Mucosa of descending colon (tissue), 3 donors: ENCODE results near the gene DAW1. TPM values are rescaled to one million over a fixed set of nuclear protein-coding genes. Genes with fewer than 3 reads are reported as not detected.

Experiments used
- ATAC-seq: fragments of 200-7000 bp; cut with Tn5 transposase; one replicate; pipeline ENCODE4 v1.9.1; 2020; ENCODE audit warnings: mild to moderate bottlenecking, moderate library complexity
- DNase-seq, 3 donors: peaks; one replicate each; pipeline ENCODE4 v3.0.0-alpha.2; 2020
- H3K36me3 ChIP-seq: fragments of 200-600 bp; one replicate; pipeline ENCODE4 v1.8.0; 2021; ENCODE audit warnings: low read depth, mild to moderate bottlenecking
- H3K4me1 ChIP-seq: fragments of 200-600 bp; one replicate; pipeline ENCODE4 v1.8.0; 2021; ENCODE audit warnings: low read depth, mild to moderate bottlenecking
- H3K4me3 ChIP-seq: fragments of 200-600 bp; one replicate; pipeline ENCODE4 v1.8.0; 2021; ENCODE audit warnings: mild to moderate bottlenecking
- H3K9me3 ChIP-seq: fragments of 200-600 bp; one replicate; pipeline ENCODE4 v1.8.0; 2021; ENCODE audit warnings: mild to moderate bottlenecking
- intact Hi-C, 2 donors: fragments of 100-400 bp; cut with DNase I in 1 of 2; cut with micrococcal nuclease in 1 of 2; formaldehyde crosslinking; loops; one replicate each; pipeline versions ENCODE4 v1.11.0 to v1.11.1; 2022; cut with DNase I, micrococcal nuclease
- total RNA-seq, 3 donors: library from RNA; stranded (reverse); fragmentation: NEBNext Ultra II Directional in 2 of 3; extraction: Animal tissue kit (Norgen Biotek cat#: 25700) in 2 of 3; gene quantifications; one replicate each; pipeline versions ENCODE4 v1.2.1 to v1.2.4, GENCODE V29; 2021 to 2023
- TF ChIP-seq, protein P1 (sequence below): fragments of 200-600 bp; IDR thresholded peaks from one replicate; pipeline ENCODE4 v1.8.0; 2022; ENCODE audit warnings: antibody characterized with exemption, mild to moderate bottlenecking
- donor health status: DM: no; HTN: no; CAD: no; lungs with moderate emphysema.
- donor health status: DM: no; HTN: no; CAD: no.
- donor health status: DM: no; HTN: yes; CAD: no.

The DAW1 gene
- total RNA-seq, 3 donors from 2014 or later: not detected

GRCh38 chr2:227881866-227882517 lies 10.6 kb downstream of the DAW1 start:
- no peak for DNase-seq
- TF ChIP-seq, protein P1, sequence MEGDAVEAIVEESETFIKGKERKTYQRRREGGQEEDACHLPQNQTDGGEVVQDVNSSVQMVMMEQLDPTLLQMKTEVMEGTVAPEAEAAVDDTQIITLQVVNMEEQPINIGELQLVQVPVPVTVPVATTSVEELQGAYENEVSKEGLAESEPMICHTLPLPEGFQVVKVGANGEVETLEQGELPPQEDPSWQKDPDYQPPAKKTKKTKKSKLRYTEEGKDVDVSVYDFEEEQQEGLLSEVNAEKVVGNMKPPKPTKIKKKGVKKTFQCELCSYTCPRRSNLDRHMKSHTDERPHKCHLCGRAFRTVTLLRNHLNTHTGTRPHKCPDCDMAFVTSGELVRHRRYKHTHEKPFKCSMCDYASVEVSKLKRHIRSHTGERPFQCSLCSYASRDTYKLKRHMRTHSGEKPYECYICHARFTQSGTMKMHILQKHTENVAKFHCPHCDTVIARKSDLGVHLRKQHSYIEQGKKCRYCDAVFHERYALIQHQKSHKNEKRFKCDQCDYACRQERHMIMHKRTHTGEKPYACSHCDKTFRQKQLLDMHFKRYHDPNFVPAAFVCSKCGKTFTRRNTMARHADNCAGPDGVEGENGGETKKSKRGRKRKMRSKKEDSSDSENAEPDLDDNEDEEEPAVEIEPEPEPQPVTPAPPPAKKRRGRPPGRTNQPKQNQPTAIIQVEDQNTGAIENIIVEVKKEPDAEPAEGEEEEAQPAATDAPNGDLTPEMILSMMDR: no peak
- peak; percentile 17 for ATAC-seq
- Histone ChIP-seq H3K36me3 (no peaks in the 10 kb centered on the region), H3K4me1 (peaks cover 10% of the 10 kb centered on the region), H3K9me3 (no peaks in the 10 kb centered on the region), H3K4me3 (no peak overlapping the region)
- intact Hi-C loops: loop anchor here in 1 of 2 donors (10.0 kb wide), 1 partner anchor 217 kb away; the partner anchor contains the start of gene SCYGR5

GRCh38 chr2:227884511-227884947 lies 13.1 kb downstream of the DAW1 start:
- ATAC-seq: peak; percentile 98
- intact Hi-C loops: loop anchor here in 1 of 2 donors (10.0 kb wide), 1 partner anchor 220 kb away; the partner anchor contains the start of gene SCYGR5

DNA sequence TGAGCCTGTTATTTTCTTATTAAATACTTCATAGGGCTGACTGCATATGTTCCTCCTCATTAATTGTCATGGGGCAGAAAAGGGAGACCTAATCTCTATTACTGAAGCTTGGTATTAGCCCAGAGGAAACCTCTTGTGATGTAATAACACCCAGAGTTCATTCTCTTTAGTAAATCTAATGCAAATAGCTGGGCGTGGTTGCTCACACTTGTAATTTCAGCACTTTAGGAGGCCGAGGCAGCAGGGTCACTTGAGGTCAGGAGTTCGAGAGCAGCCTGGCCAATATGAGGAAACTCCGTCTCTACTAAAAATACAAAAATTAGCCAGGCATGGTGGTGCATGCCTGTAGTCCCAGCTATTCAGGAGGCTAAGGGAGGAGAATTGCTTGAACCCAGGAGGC lies 14.7 kb downstream of the DAW1 start:
- DNase-seq: no peak
- H3K9me3 ChIP-seq: no peaks in the 10 kb centered on the region
- TF ChIP-seq, protein P1: no peak
- intact Hi-C loops: loop anchor here in 1 of 2 donors (10.0 kb wide), 1 partner anchor 221 kb away; the partner anchor contains the start of gene SCYGR5
- ATAC-seq: no peak
- no peaks in the 10 kb centered on the region for H3K36me3 ChIP-seq
- peaks cover 10% of the 10 kb centered on the region for H3K4me1 ChIP-seq
- no peak overlapping the region for H3K4me3 ChIP-seq

More at GRCh38 chr2:227884511-227884947, 13.1 kb downstream of the DAW1 start:
- no peak overlapping the region for H3K4me3 ChIP-seq
- TF ChIP-seq, protein P1: peak; percentile 71
- DNase-seq: peak; percentile 76 to 92 (median 89)
- no peaks in the 10 kb centered on the region for H3K36me3 ChIP-seq
- H3K4me1 ChIP-seq: peaks cover 10% of the 10 kb centered on the region
- H3K9me3 ChIP-seq: no peaks in the 10 kb centered on the region

DNA sequence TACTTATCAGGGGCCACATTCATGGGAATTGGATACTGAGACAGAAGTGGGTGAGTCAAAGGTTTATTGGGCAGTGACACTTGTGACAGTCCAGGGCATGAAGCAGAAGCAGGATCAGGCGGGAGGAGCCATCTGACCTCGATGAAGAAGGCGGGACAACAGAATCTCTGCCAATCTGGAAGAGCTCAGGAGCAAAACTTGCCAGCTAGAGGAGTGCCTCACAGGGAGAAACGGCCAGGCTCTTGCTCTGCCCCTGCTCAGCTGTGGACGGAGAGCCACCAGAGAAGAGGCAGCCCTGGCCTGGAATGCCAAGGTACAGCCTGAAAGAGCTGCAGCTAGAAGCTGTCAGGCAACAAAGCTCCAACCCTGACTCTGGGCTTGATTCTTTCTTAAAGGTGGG lies 16.9 kb downstream of the DAW1 start:
- no peaks in the 10 kb centered on the region for H3K4me1 ChIP-seq
- intact Hi-C loops: loop anchor here in 1 of 2 donors (10.0 kb wide), 1 partner anchor 223 kb away; the partner anchor contains the start of gene SCYGR5
- H3K36me3 ChIP-seq: no peaks in the 10 kb centered on the region
- ATAC-seq: peak; percentile 79
- TF ChIP-seq, protein P1: no peak
- no peaks in the 10 kb centered on the region for H3K9me3 ChIP-seq
- H3K4me3 ChIP-seq: no peak overlapping the region
- DNase-seq: peak in 2 of 3 donors; percentile 33 to 45

DNA sequence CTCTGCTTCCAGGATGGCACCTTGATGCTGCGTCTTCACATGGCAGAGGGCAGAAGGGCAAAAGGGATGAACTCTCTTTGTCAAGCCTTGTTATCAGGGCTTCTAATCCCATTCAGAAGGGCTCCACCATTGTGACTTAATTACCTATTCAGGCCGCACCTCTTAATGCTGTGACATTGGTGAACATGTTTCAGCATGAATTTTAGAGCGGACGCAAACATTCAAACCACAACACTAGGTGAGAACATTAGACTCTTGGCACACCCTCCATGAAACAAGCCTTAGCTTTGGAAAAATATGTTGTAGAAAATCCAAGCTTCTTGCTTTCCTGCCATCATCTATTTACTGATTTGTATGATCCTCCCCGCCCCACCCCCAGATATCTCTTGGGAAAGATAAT lies 17.9 kb downstream of the DAW1 start:
- Histone ChIP-seq H3K4me1 (no peaks in the 10 kb centered on the region), H3K36me3 (no peaks in the 10 kb centered on the region), H3K9me3 (no peaks in the 10 kb centered on the region), H3K4me3 (no peak overlapping the region)
- DNase-seq: no peak
- no peak for ATAC-seq
- intact Hi-C loops: loop anchor here in 1 of 2 donors (10.0 kb wide), 1 partner anchor 225 kb away; the partner anchor contains the start of gene SCYGR5
- TF ChIP-seq, protein P1: no peak
